GM13977 (cell line): ENCODE results near the gene IFI6.

Experiments
- DNase-seq: peaks from one replicate; pipeline ENCODE4 v3.0.0; 2012; ENCODE audit warnings: low spot score
- CTCF ChIP-seq: IDR thresholded peaks from 2 replicates; pipeline ENCODE4 v1.5.1; 2012; ENCODE audit warnings: mild to moderate bottlenecking, control low read depth; ENCODE audit not compliant: insufficient read depth; ENCODE audit errors: extremely low read depth, missing control alignments
- in situ Hi-C: fragments of 300-500 bp; cut with MboI; formaldehyde crosslinking; loops from one replicate; pipeline ENCODE4 v1.12.0; 2022; ENCODE audit warnings: low sequenced_read_pairs, low pct_unique_long_range_greater_than_20kb, mixed read lengths, inconsistent platforms; ENCODE audit not compliant: unreplicated experiment

The IFI6 gene

DNA sequence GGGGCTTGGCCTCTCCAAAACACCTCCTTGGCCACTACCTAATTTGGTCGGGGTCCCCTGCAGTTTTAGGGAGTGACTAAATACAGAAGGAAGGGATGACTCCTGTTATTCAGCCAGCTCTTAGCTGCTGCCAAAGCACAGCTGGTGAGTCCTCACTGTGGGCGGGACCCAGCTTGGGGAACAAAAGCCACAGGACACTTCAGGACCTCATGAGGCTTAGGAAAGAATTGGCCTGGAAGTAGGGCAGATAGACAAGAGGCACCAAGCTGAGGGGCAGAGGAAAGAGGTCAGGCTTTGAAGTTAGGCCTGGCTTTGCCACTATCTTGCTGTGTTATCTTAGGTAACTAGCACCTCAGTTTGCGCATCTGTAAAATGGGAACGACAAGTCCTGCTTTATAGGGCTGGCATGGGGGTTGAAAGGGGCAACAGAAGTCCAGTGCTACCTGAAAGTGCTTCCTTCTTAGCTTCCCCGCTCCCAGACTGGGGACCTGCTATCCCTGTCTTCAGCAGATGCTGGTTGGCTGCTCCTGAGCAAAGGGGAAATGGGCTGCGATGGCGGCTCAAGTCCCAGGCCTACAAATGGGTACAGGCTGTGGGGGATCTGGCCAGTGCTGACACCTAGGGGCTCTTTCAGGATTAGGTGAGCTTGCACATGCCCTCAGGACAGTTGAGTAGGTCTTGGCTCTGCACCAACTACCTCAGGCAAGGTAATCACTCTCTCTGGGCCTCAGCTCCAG lies 15.7 kb downstream of the IFI6 start:
- in situ Hi-C loops, result no loop called here
- DNase-seq, result peak; percentile 38
- peak; percentile 29 for TF ChIP-seq CTCF

GRCh38 chr1:27655151-27655937 lies 16.6 kb downstream of the IFI6 start:
- DNase-seq, result no peak
- no peak for TF ChIP-seq CTCF
- in situ Hi-C loops, result no loop called here

DNA sequence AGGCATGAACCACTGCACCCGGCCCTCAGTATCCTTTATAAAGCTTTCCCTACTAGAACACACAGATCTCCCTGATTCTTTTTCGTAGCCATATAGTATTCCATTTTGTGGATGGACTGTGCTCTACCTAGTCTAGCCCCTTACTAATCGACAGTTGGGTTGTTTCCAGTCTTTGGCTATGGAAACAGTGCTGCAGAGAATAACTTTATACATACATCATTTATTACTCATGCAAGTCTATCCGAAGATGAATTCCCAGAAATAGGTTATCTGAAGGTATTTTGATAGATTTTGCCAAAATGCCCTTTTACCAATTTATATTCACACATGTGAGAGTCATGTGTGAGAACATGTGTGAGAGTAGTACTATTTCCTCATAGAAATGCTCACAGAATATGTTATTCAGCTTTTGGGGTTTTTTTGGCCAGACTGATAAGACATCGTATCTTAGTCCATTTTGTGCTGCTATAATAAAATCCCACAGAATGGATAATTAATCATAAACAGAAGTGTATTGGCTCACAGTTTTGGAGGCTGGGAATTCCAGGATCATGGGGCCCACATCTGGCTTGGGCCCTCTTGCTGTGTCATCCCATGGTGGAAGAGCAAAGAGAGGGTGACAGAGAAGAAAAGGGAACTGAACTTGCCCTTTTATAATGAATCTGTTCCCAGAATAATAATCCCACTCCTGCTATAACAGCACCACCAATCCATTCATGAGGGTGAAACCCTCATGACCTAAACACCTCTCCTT lies 19.7 kb downstream of the IFI6 start:
- DNase-seq, result no peak
- in situ Hi-C loops, result no loop called here
- no peak for TF ChIP-seq CTCF

- no peak for DNase-seq
- in situ Hi-C loops, result no loop called here
These were observed 21.3 kb downstream of the IFI6 start for GRCh38 chr1:27650539-27651175.

GRCh38 chr1:27650171-27650538 lies 21.8 kb downstream of the IFI6 start:
- DNase-seq, result no peak
- TF ChIP-seq CTCF, result no peak
- in situ Hi-C loops, result no loop called here

More at GRCh38 chr1:27650539-27651175, 21.3 kb downstream of the IFI6 start:
- no peak for TF ChIP-seq CTCF

DNA sequence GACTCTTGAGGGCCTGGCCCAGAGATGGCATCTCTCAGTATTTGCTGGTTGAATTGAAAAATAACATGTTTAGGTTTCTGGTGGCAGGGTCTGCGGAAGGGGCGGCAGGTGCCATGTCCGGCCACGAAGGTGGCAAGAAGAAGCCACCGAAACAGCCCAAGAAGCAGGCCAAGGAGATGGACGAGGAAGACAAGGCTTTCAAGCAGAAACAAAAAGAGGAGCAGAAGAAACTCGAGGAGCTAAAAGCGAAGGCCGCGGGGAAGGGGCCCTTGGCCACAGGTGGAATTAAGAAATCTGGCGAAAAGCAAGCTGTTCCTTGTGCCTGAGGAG lies 22.7 kb downstream of the IFI6 start:
- in situ Hi-C loops, result no loop called here
- no peak for TF ChIP-seq CTCF
- no peak for DNase-seq
